ENCODE results near the gene SPRN. TPM values are rescaled to one million over a fixed set of nuclear protein-coding genes. Genes with fewer than 3 reads are reported as not detected.

SPRN gene
- total and polyA plus RNA-seq, 2 donors from 2014 or later, result not detected

GRCh38 chr10:133465191-133465949 is 40.9 kb upstream of the SPRN start:
- FAIRE-seq, result no peak
- H3K4me3 ChIP-seq (ENCODE audit: low read length in 3 of 3), result no peak overlapping the region
- no peak for TF ChIP-seq CTCF (IDR thresholded peaks at IDR 0.05; ENCODE audit: borderline replicate concordance, extremely low read depth, insufficient read depth)
- H3K9me3 ChIP-seq (ENCODE audit: control insufficient read depth in 2 of 3, insufficient read depth in 1 of 3, low read length in 3 of 3), result no peaks in the 10 kb centered on the region
- no peak overlapping the region for H3K9ac ChIP-seq (ENCODE audit: low read length in 3 of 3)
- peaks cover 0 to 4% (median 0%) of the 10 kb centered on the region in 3 donors for H3K36me3 ChIP-seq (ENCODE audit: control insufficient read depth in 2 of 3, insufficient read depth in 3 of 3, low read length in 3 of 3)
- intact Hi-C loops (cut with DNase I), result no loop called here
- no peaks in the 10 kb centered on the region for H3K27me3 ChIP-seq (ENCODE audit: control insufficient read depth, insufficient read depth, low read length)
- H3K27ac ChIP-seq (ENCODE audit: low read depth in 2 of 2, low read length in 2 of 2), result no peak overlapping the region
- H3K4me1 ChIP-seq (ENCODE audit: control insufficient read depth in 2 of 3, insufficient read depth in 2 of 3, low read depth in 1 of 3, low read length in 3 of 3), result no peaks in the 10 kb centered on the region
- no peak for DNase-seq

DNA sequence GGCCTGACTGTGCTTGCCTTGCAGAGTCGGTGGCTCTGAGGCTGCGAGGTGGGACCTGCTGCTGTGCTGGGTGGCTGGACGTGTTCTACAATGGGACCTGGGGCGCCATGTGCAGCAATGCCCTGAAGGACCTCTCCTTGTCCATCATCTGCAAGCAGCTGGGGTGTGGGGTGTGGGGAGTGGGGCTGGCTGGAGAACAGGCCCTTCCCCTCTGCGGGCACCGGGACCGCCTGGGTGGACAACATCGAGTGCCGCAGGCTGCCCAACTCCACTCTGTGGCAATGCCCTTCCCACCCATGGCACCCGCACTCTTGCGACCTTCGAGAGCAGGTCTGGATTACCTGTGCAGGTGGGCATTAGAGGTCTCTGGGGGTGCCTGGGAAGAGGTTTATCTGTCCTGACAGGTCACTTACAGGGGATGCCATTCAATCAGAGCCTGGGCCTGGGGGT is 40.2 kb upstream of the SPRN start:
- Histone ChIP-seq H3K27me3 (ENCODE audit: control insufficient read depth, insufficient read depth, low read length) (no peaks in the 10 kb centered on the region), H3K9ac (ENCODE audit: low read length in 3 of 3) (no peak overlapping the region), H3K27ac (ENCODE audit: low read depth in 2 of 2, low read length in 2 of 2) (no peak overlapping the region), H3K9me3 (ENCODE audit: control insufficient read depth in 2 of 3, insufficient read depth in 1 of 3, low read length in 3 of 3) (no peaks in the 10 kb centered on the region), H3K36me3 (ENCODE audit: control insufficient read depth in 2 of 3, insufficient read depth in 3 of 3, low read length in 3 of 3) (peaks cover 0 to 4% (median 0%) of the 10 kb centered on the region in 3 donors), H3K4me3 (ENCODE audit: low read length in 3 of 3) (no peak overlapping the region), H3K4me1 (ENCODE audit: control insufficient read depth in 2 of 3, insufficient read depth in 2 of 3, low read depth in 1 of 3, low read length in 3 of 3) (no peaks in the 10 kb centered on the region)
- FAIRE-seq, result no peak
- no peak for TF ChIP-seq CTCF (IDR thresholded peaks at IDR 0.05; ENCODE audit: borderline replicate concordance, extremely low read depth, insufficient read depth)
- peak in 2 of 5 donors; percentile 4 to 57 for DNase-seq
- intact Hi-C loops (cut with DNase I), result no loop called here

DNA sequence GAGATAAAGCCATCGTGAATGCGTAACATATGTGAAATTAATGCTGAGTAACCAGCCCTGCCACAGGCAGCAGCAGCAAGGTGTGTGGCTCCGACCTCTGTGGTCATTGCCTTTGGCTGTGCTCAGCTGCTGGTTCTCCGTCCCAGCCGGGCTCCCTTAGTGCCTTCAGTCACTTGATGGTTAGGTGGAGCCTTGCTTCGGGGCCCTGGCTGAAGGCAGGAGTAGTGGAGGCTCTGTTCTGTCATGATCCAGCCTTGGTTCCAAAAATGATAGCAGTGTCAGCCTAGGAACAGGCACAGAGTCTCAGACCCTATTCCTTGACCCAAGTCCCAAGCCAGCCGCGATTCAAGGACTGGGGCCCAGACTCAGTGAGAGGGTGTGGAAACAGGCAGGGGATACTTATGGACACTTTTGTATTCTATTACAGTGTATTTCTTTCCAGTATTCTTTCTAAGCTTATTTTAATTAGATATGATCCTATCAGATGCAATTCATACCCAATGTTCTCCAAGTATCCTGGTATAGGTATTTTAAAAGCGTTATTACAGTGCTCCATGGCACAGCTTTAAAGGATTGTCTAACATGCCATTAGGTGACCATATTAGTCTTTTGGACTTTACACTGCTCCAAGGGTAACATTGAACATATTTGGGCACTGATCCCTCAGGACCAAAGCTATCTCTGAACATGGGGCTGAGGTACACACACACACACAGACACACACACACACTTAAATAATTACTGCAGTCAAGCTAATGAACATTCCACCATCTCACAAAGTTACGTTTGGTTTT is 38.3 kb upstream of the SPRN start:
- no peak for DNase-seq
- peaks cover 0 to 1% (median 0%) of the 10 kb centered on the region in 3 donors for H3K36me3 ChIP-seq (ENCODE audit: control insufficient read depth in 2 of 3, insufficient read depth in 3 of 3, low read length in 3 of 3)
- intact Hi-C loops (cut with DNase I), result no loop called here

More for the DNA sequence above, 38.3 kb upstream of the SPRN start:
- no peak overlapping the region for H3K27ac ChIP-seq (ENCODE audit: low read depth in 2 of 2, low read length in 2 of 2)
- H3K4me1 ChIP-seq (ENCODE audit: control insufficient read depth in 2 of 3, insufficient read depth in 2 of 3, low read depth in 1 of 3, low read length in 3 of 3), result no peaks in the 10 kb centered on the region
- no peak overlapping the region for H3K9ac ChIP-seq (ENCODE audit: low read length in 3 of 3)
- no peaks in the 10 kb centered on the region for H3K9me3 ChIP-seq (ENCODE audit: control insufficient read depth in 2 of 3, insufficient read depth in 1 of 3, low read length in 3 of 3)
- no peak for FAIRE-seq
- no peaks in the 10 kb centered on the region for H3K27me3 ChIP-seq (ENCODE audit: control insufficient read depth, insufficient read depth, low read length)
- TF ChIP-seq CTCF (IDR thresholded peaks at IDR 0.05; ENCODE audit: borderline replicate concordance, extremely low read depth, insufficient read depth), result no peak
- no peak overlapping the region for H3K4me3 ChIP-seq (ENCODE audit: low read length in 3 of 3)
